Stimulated activated naive B cell treated with anti-CD40 and anti-IgM and Interleukin-4, amounts not matched to agents 10 μg/mL and 1 μg/mL and 100 μg/mL, for 72 hours (primary cell): ENCODE results near the gene KCNK4.

Source experiments
- ATAC-seq, 2 donors: fragments of 150-1000 bp; cut with Tn5 transposase; replicated peaks; 2 replicates each; pipeline ENCODE4 v1.10.0; 2021; ENCODE audit warnings: moderate library complexity in 1 of 2
- DNase-seq: peaks from one replicate; pipeline ENCODE4 v3.0.0; 2021
- H3K27ac Mint-ChIP-seq: one replicate; pipeline ENCODE4 v1.8.0; 2022; ENCODE audit warnings: mild to moderate bottlenecking, mixed read lengths
- H3K27me3 Mint-ChIP-seq, 2 donors: one replicate each; pipeline ENCODE4 v1.8.0; 2022; ENCODE audit warnings: mixed read lengths in 2 of 2
- H3K36me3 Mint-ChIP-seq, 2 donors: one replicate each; pipeline ENCODE4 v1.8.0; 2022; ENCODE audit warnings: mixed read lengths in 2 of 2, mild to moderate bottlenecking in 1 of 2
- H3K4me1 Mint-ChIP-seq, 2 donors: one replicate each; pipeline ENCODE4 v1.8.0; 2022; ENCODE audit warnings: mixed read lengths in 2 of 2, mild to moderate bottlenecking in 1 of 2
- H3K4me3 Mint-ChIP-seq, 2 donors: one replicate each; pipeline ENCODE4 v1.8.0; 2022; ENCODE audit warnings: mild to moderate bottlenecking in 2 of 2, mixed read lengths in 2 of 2, moderate library complexity in 1 of 2
- H3K9me3 Mint-ChIP-seq, 2 donors: one replicate each; pipeline ENCODE4 v1.8.0; 2022; ENCODE audit warnings: mixed read lengths in 2 of 2, mild to moderate bottlenecking in 1 of 2

Gene KCNK4

DNA sequence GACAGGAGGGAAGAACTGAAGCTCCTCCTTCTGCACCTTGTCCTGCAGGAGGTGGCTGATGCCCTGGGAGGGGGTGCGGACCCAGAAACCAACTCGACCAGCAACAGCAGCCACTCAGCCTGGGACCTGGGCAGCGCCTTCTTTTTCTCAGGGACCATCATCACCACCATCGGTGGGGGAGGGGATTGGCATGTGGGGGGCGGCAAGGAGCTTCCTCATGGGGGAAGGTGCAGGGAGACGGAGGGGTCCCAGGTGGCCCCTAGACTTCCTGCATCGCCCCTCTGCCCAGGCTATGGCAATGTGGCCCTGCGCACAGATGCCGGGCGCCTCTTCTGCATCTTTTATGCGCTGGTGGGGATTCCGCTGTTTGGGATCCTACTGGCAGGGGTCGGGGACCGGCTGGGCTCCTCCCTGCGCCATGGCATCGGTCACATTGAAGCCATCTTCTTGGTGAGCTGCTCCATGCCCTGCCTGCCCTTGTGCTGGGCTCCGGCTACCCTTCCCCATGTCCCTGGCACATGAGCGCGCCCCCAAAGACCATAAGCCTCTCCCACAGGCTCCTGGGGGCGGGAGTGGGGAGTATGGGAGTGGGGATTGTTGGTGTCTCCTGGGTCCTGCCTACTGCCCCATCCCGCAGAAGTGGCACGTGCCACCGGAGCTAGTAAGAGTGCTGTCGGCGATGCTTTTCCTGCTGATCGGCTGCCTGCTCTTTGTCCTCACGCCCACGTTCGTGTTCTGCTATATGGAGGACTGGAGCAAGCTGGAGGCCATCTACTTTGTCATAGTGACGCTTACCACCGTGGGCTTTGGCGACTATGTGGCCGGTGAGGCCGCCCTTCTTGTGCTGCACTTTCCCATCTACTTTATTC, 6.0 kb downstream of the KCNK4 start:
- H3K4me1 Mint-ChIP-seq = peaks cover 22 to 41% of the 10 kb centered on the region in 2 donors
- ATAC-seq = no peak

GRCh38 chr11:64297699-64298358, 6.7 kb downstream of the KCNK4 start:
- ATAC-seq (no peak), DNase-seq (no peak)
- H3K4me3 Mint-ChIP-seq = no peak overlapping the region
- H3K9me3 Mint-ChIP-seq = no peaks in the 10 kb centered on the region
- H3K27me3 Mint-ChIP-seq = peaks cover 63 to 84% of the 10 kb centered on the region in 2 donors
- peaks cover 19 to 35% of the 10 kb centered on the region in 2 donors for H3K4me1 Mint-ChIP-seq
- H3K27ac Mint-ChIP-seq = no peak overlapping the region
- H3K36me3 Mint-ChIP-seq = no peaks in the 10 kb centered on the region

More for the DNA sequence above, 6.0 kb downstream of the KCNK4 start:
- Mint-ChIP-seq H3K4me3 (no peak overlapping the region), H3K27me3 (peaks cover 68 to 89% of the 10 kb centered on the region in 2 donors), H3K36me3 (no peaks in the 10 kb centered on the region), H3K27ac (no peak overlapping the region), H3K9me3 (no peaks in the 10 kb centered on the region)
- DNase-seq = no peak

DNA sequence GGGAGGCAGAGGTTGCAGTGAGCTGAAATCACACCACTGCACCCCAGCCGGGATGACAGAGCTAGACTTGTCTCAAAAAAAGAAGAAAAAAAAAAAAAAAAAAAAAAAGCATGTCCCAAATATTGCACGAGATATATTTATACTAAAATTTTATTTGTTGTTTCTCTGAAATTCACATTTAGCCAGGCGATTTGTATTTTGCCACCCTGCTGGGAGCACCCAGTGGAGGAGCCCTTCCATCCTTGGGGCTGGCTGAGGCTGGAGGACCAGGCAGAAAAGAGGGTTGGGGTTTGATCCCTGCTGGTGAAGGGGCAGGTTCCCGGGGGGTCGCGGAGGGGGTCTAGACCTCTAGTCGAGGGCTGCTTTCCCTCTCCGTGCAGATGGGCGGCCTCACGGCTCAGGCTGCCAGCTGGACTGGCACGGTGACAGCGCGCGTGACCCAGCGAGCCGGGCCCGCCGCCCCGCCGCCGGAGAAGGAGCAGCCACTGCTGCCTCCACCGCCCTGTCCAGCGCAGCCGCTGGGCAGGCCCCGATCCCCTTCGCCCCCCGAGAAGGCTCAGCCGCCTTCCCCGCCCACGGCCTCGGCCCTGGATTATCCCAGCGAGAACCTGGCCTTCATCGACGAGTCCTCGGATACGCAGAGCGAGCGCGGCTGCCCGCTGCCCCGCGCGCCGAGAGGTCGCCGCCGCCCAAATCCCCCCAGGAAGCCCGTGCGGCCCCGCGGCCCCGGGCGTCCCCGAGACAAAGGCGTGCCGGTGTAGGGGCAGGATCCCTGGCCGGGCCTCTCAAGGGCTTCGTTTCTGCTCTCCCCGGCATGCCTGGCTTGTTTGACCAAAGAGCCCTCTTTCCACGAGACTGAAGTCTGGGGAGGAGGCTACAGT, 8.1 kb downstream of the KCNK4 start:
- H3K27ac Mint-ChIP-seq = peak overlapping the region; percentile 65
- peak overlapping the region; percentile 84 to 85 for H3K4me3 Mint-ChIP-seq
- H3K9me3 Mint-ChIP-seq = no peaks in the 10 kb centered on the region
- H3K27me3 Mint-ChIP-seq = peaks cover 55 to 76% of the 10 kb centered on the region in 2 donors
- ATAC-seq (no peak), DNase-seq (no peak)
- peaks cover 24 to 39% of the 10 kb centered on the region in 2 donors for H3K4me1 Mint-ChIP-seq
- no peaks in the 10 kb centered on the region for H3K36me3 Mint-ChIP-seq

GRCh38 chr11:64299847-64300648, 8.9 kb downstream of the KCNK4 start, which contains the start of gene CATSPERZ:
Gene CATSPERZ, plus strand, starts transcription at chr11:64300358. Its CDS starts 53 bp downstream, at chr11:64300411.
- Mint-ChIP-seq H3K36me3 (no peaks in the 10 kb centered on the region), H3K4me1 (peaks cover 27 to 43% of the 10 kb centered on the region in 2 donors), H3K27me3 (peaks cover 49 to 68% of the 10 kb centered on the region in 2 donors), H3K9me3 (no peaks in the 10 kb centered on the region), H3K4me3 (peak within 1 kb of the TSS; percentile 84 to 85), H3K27ac (peak within 1 kb of the TSS; percentile 90)
- DNase-seq (no peak), ATAC-seq (no peak)

DNA sequence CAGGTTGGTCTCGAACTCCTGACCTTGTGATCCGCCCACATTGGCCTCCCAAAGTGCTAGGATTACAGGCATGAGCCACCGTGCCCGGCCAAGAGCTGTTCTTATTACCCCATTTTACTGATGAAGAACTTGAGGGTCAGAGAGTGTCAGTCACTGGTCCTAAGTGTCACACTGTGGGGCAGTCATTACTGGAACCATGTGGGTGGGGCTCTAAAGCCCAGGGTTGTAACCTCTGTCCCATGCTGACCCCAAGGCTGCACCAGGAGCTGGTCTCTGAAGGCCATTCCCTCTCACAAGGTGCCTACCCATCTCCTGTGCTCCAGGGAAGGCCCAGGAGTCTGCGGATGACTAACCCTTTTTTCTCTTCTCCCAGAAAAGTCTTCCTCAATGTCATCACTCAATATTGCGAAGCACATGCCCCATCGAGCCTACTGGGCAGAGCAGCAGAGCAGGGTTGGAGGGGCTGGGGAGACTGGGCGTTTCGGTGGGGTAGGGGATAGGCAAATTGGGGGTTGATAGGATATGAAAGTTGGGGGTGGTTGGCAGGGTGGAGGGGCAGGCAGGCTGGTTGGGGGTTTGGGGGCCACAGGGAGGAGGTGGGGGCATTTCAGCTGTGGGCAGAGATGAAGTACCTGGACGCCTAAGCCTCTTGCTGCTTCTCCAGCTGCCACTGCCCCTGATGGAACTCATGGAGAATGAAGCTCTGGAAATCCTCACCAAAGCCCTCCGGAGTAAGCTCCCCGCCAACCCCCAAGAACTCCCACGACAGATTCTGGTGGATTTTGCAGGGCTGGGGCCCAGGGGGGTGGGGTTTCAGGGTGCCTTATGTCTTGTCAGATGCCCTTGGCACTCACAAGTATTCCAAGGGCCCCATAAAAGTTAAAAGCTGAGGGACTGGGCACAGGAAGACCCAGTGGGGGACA, 12.3 kb downstream of the KCNK4 start:
- ATAC-seq (no peak), DNase-seq (no peak)
- Mint-ChIP-seq H3K27ac (peak overlapping the region; percentile 99), H3K4me3 (peak overlapping the region in 1 of 2 donors; percentile 92), H3K36me3 (peaks cover 12 to 13% of the 10 kb centered on the region in 2 donors), H3K4me1 (peaks cover 33 to 54% of the 10 kb centered on the region in 2 donors), H3K9me3 (no peaks in the 10 kb centered on the region), H3K27me3 (peaks cover 22 to 40% of the 10 kb centered on the region in 2 donors)

DNA sequence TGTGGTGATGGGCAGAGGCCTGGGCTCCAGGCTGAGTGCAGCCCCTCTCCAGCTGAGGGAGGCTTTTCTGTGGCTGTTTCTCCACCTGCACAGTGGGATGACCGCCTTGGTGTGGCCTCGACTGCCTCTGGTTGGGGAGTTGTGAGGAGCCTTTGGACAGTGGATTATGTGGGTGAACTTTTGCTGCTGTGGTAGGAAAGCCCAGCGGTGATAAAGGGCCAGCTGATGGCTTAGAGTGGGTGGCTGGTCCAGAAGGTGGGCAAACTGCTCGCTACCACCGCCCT, 12.9 kb downstream of the KCNK4 start:
- peak overlapping the region; percentile 92 to 100 for H3K4me3 Mint-ChIP-seq
- H3K27me3 Mint-ChIP-seq = peaks cover 19 to 34% of the 10 kb centered on the region in 2 donors
- H3K4me1 Mint-ChIP-seq = peaks cover 33 to 52% of the 10 kb centered on the region in 2 donors
- ATAC-seq (no peak), DNase-seq (no peak)
- peaks cover 12 to 13% of the 10 kb centered on the region in 2 donors for H3K36me3 Mint-ChIP-seq
- H3K9me3 Mint-ChIP-seq = no peaks in the 10 kb centered on the region
- peak overlapping the region; percentile 99 for H3K27ac Mint-ChIP-seq

GRCh38 chr11:64304316-64305072, 13.4 kb downstream of the KCNK4 start:
- Mint-ChIP-seq H3K27ac (peak overlapping the region; percentile 99), H3K9me3 (no peaks in the 10 kb centered on the region), H3K4me3 (peak overlapping the region; percentile 92 to 100), H3K36me3 (peaks cover 12 to 13% of the 10 kb centered on the region in 2 donors), H3K4me1 (peaks cover 33 to 48% of the 10 kb centered on the region in 2 donors), H3K27me3 (peaks cover 19 to 29% of the 10 kb centered on the region in 2 donors)
- ATAC-seq (peak; percentile 53 to 54), DNase-seq (peak; percentile 86)

DNA sequence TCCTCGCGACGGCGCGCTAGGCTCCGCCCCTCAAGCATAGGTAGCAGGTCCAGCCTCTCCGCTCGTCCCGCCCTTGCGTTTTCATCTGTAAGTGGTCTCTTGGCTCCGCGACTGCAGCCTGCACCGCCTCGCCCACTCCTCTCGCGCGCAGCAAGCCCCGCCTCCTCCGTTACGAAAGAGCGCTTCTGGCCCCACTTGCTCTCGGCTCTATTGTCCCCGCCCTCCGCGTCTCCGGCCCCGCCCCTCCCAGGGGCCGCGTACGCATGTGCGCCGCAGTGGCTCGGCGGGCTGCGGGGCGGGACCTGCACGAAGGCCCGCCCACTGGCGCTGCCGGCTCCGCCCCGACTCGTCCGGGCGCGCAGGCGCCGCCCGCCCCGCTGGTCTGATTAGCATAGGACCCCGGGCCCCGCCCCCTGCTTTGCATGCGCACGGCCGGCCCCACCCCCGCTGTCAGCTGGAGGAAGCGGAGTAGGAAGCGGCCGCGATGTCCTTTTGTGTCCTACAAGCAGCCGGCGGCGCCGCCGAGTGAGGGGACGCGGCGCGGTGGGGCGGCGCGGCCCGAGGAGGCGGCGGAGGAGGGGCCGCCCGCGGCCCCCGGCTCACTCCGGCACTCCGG, 14.1 kb downstream of the KCNK4 start, which contains the start of gene ESRRA:
TSS of gene ESRRA (plus strand) at position 450 of the 616 bp plus-strand sequence. CDS start 1,656 bp downstream, outside the sequence.
- H3K36me3 Mint-ChIP-seq = peaks cover 12 to 13% of the 10 kb centered on the region in 2 donors
- H3K27me3 Mint-ChIP-seq = peaks cover 12 to 22% of the 10 kb centered on the region in 2 donors
- H3K9me3 Mint-ChIP-seq = no peaks in the 10 kb centered on the region
- peak; percentile 99 for DNase-seq
- H3K4me1 Mint-ChIP-seq = peaks cover 30 to 41% of the 10 kb centered on the region in 2 donors
- H3K4me3 Mint-ChIP-seq = peak within 1 kb of the TSS; percentile 97 to 100
- ATAC-seq = peak; percentile 73 to 78
- peak within 1 kb of the TSS; percentile 99 for H3K27ac Mint-ChIP-seq

- DNase-seq = peak; percentile 74
- H3K27ac Mint-ChIP-seq = peak overlapping the region; percentile 97
- no peaks in the 10 kb centered on the region for H3K9me3 Mint-ChIP-seq
- H3K4me1 Mint-ChIP-seq = peaks cover 26 to 34% of the 10 kb centered on the region in 2 donors
- H3K36me3 Mint-ChIP-seq = peaks cover 15% of the 10 kb centered on the region in 2 donors
- ATAC-seq = peak; percentile 33 to 38
- H3K27me3 Mint-ChIP-seq = peaks cover 5 to 15% of the 10 kb centered on the region in 2 donors
- peak overlapping the region; percentile 97 to 100 for H3K4me3 Mint-ChIP-seq
Measured at GRCh38 chr11:64305691-64306562, 14.8 kb downstream of the KCNK4 start.

DNA sequence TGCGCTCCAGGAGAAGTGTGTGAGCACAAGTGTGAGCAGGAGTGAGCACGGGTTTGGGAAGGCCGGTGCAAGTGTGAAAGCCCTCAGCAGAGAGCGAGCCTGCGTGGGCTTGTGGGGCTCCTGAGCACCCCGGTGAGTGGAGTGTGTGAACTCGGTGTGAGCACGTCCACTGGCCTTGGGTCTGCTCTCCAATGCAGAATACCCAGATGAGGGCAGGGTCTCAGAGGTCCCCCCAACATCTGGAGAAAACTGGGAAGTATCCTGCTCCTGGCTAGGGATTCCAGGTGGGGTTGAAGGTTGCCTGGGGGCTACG, 15.4 kb downstream of the KCNK4 start:
- peaks cover 4 to 11% of the 10 kb centered on the region in 2 donors for H3K27me3 Mint-ChIP-seq
- peaks cover 16 to 18% of the 10 kb centered on the region in 2 donors for H3K36me3 Mint-ChIP-seq
- peaks cover 26 to 32% of the 10 kb centered on the region in 2 donors for H3K4me1 Mint-ChIP-seq
- peak overlapping the region; percentile 97 to 100 for H3K4me3 Mint-ChIP-seq
- DNase-seq (no peak), ATAC-seq (no peak)
- H3K27ac Mint-ChIP-seq = peak overlapping the region; percentile 97
- H3K9me3 Mint-ChIP-seq = no peaks in the 10 kb centered on the region
